ENCODE results near the gene CGB1. TPM values are rescaled to one million over a fixed set of nuclear protein-coding genes. Genes with fewer than 3 reads are reported as not detected.

CGB1 gene
- total RNA-seq, 6 experiments from 2014 or later, result 0.38 to 1.0 TPM; not detected in 4

- peaks cover 2% of the 10 kb centered on the region; the same call in 1 of the 2 replicates for H3K27me3 Mint-ChIP-seq (ENCODE audit: insufficient read depth)
- H3K4me1 Mint-ChIP-seq (ENCODE audit: low read depth), result peaks cover 13% of the 10 kb centered on the region
- H3K9me3 Mint-ChIP-seq, result no peaks in the 10 kb centered on the region
- H3K27ac Mint-ChIP-seq, result no peak overlapping the region
- DNase-seq, result no peak
- no peak overlapping the region for H3K4me3 Mint-ChIP-seq
- H3K36me3 Mint-ChIP-seq (ENCODE audit: low read depth), result peaks cover 29% of the 10 kb centered on the region
- TF ChIP-seq CTCF (IDR thresholded peaks at IDR 0.05), result no peak
These were observed 47.8 kb downstream of the CGB1 start for GRCh38 chr19:48988860-48989259.

- TF ChIP-seq CTCF (IDR thresholded peaks at IDR 0.05), result no peak
- no peaks in the 10 kb centered on the region for H3K9me3 Mint-ChIP-seq
- H3K4me3 Mint-ChIP-seq, result no peak overlapping the region
- no peak overlapping the region for H3K27ac Mint-ChIP-seq
- no peaks in the 10 kb centered on the region; the same call in 1 of the 2 replicates for H3K27me3 Mint-ChIP-seq (ENCODE audit: insufficient read depth)
- no peak for DNase-seq
- H3K36me3 Mint-ChIP-seq (ENCODE audit: low read depth), result peaks cover 30% of the 10 kb centered on the region
- peaks cover 13% of the 10 kb centered on the region for H3K4me1 Mint-ChIP-seq (ENCODE audit: low read depth)
These were observed 48.4 kb downstream of the CGB1 start for GRCh38 chr19:48988286-48988685.

- H3K36me3 Mint-ChIP-seq (ENCODE audit: low read depth), result peaks cover 35% of the 10 kb centered on the region
- DNase-seq, result no peak
These were observed 49.4 kb downstream of the CGB1 start for GRCh38 chr19:48987323-48987722.

GRCh38 chr19:48986211-48986610 lies 50.5 kb downstream of the CGB1 start:
- no peak for TF ChIP-seq CTCF (IDR thresholded peaks at IDR 0.05)
- no peaks in the 10 kb centered on the region for H3K9me3 Mint-ChIP-seq
- no peaks in the 10 kb centered on the region; the same call in 1 of the 2 replicates for H3K27me3 Mint-ChIP-seq (ENCODE audit: insufficient read depth)
- H3K4me1 Mint-ChIP-seq (ENCODE audit: low read depth), result peaks cover 13% of the 10 kb centered on the region
- no peak overlapping the region for H3K4me3 Mint-ChIP-seq
- peaks cover 40% of the 10 kb centered on the region for H3K36me3 Mint-ChIP-seq (ENCODE audit: low read depth)
- DNase-seq, result no peak
- no peak overlapping the region for H3K27ac Mint-ChIP-seq

More at GRCh38 chr19:48987323-48987722, 49.4 kb downstream of the CGB1 start:
- TF ChIP-seq CTCF (IDR thresholded peaks at IDR 0.05), result no peak
- no peak overlapping the region for H3K27ac Mint-ChIP-seq
- no peak overlapping the region for H3K4me3 Mint-ChIP-seq
- peaks cover 13% of the 10 kb centered on the region for H3K4me1 Mint-ChIP-seq (ENCODE audit: low read depth)
- H3K27me3 Mint-ChIP-seq (ENCODE audit: insufficient read depth), result no peaks in the 10 kb centered on the region; the same call in 1 of the 2 replicates
- H3K9me3 Mint-ChIP-seq, result no peaks in the 10 kb centered on the region

- no peak for DNase-seq
- H3K9me3 Mint-ChIP-seq, result no peaks in the 10 kb centered on the region
- no peak for TF ChIP-seq CTCF (IDR thresholded peaks at IDR 0.05)
- no peaks in the 10 kb centered on the region for H3K27me3 Mint-ChIP-seq (ENCODE audit: insufficient read depth)
- H3K27ac Mint-ChIP-seq, result no peak overlapping the region
- H3K4me3 Mint-ChIP-seq, result no peak overlapping the region
- H3K36me3 Mint-ChIP-seq (ENCODE audit: low read depth), result peaks cover 36% of the 10 kb centered on the region
- peaks cover 8% of the 10 kb centered on the region for H3K4me1 Mint-ChIP-seq (ENCODE audit: low read depth)
These were observed 51.0 kb downstream of the CGB1 start for GRCh38 chr19:48985711-48986110.

Small RNAs within 50 kb of the gene (microRNA-seq; reads per million reads assigned to microRNA genes)
- 3.9 reads per million for gene MIR6798

Other genes with a start within 250 kb of the CGB1 start
- gene BCAT2, start 225.9 kb downstream of the CGB1 start, total RNA-seq (2021; fragmentation: NEBNext Ultra II Directional; extraction: Animal tissue kit (Norgen Biotek cat#: 25700)), result 10 to 100 TPM; 31.3 to 41.2 (median 34.0) TPM
- 1 to 10 TPM; 2.9 to 10.0 (median 8.9) TPM for gene HSD17B14, start 200.4 kb downstream of the CGB1 start, total RNA-seq (2021; fragmentation: NEBNext Ultra II Directional; extraction: Animal tissue kit (Norgen Biotek cat#: 25700))
- gene PLEKHA4, start 168.3 kb downstream of the CGB1 start, total RNA-seq (2021; fragmentation: NEBNext Ultra II Directional; extraction: Animal tissue kit (Norgen Biotek cat#: 25700)), result 10 to 100 TPM in 4 of 6 experiments, 1 to 10 TPM in 2; 7.7 to 15.1 (median 13.2) TPM
- gene PPP1R15A, start 164.5 kb downstream of the CGB1 start, total RNA-seq (2021; fragmentation: NEBNext Ultra II Directional; extraction: Animal tissue kit (Norgen Biotek cat#: 25700)), result 10 to 100 TPM; 70.2 to 97.3 (median 89.6) TPM
- gene TULP2, start 138.2 kb downstream of the CGB1 start, total RNA-seq (2021; fragmentation: NEBNext Ultra II Directional; extraction: Animal tissue kit (Norgen Biotek cat#: 25700)), result under 1 TPM in 1 of 6 experiments, not detected in 5; 0.38 TPM
- gene NUCB1, start 136.6 kb downstream of the CGB1 start, total RNA-seq (2021; fragmentation: NEBNext Ultra II Directional; extraction: Animal tissue kit (Norgen Biotek cat#: 25700)), result 100 to 1,000 TPM; 129 to 160 (median 152) TPM
- gene DHDH, start 103.2 kb downstream of the CGB1 start, total RNA-seq (2021; fragmentation: NEBNext Ultra II Directional; extraction: Animal tissue kit (Norgen Biotek cat#: 25700)), result not detected
- gene BAX, start 82.0 kb downstream of the CGB1 start, total RNA-seq (2021; fragmentation: NEBNext Ultra II Directional; extraction: Animal tissue kit (Norgen Biotek cat#: 25700)), result 100 to 1,000 TPM; 223 to 260 (median 244) TPM
- 1,000 to 10,000 TPM; 2,438 to 4,450 (median 3,824) TPM for gene FTL, start 71.6 kb downstream of the CGB1 start, total RNA-seq (2021; fragmentation: NEBNext Ultra II Directional; extraction: Animal tissue kit (Norgen Biotek cat#: 25700))
- gene GYS1, start 43.6 kb downstream of the CGB1 start, total RNA-seq (2021; fragmentation: NEBNext Ultra II Directional; extraction: Animal tissue kit (Norgen Biotek cat#: 25700)), result 10 to 100 TPM; 76.0 to 90.8 (median 87.5) TPM
- gene RUVBL2, start 43.0 kb downstream of the CGB1 start, total RNA-seq (2021; fragmentation: NEBNext Ultra II Directional; extraction: Animal tissue kit (Norgen Biotek cat#: 25700)), result 100 to 1,000 TPM; 131 to 161 (median 159) TPM
- under 1 TPM in 1 of 6 experiments, not detected in 5; 0.46 TPM for gene LHB, start 19.8 kb downstream of the CGB1 start, total RNA-seq (2021; fragmentation: NEBNext Ultra II Directional; extraction: Animal tissue kit (Norgen Biotek cat#: 25700))
- gene CGB3, start 12.6 kb downstream of the CGB1 start, total RNA-seq (2021; fragmentation: NEBNext Ultra II Directional; extraction: Animal tissue kit (Norgen Biotek cat#: 25700)), result not detected
- under 1 TPM in 1 of 6 experiments, not detected in 5; 0.55 TPM for gene CGB2, start 5.0 kb downstream of the CGB1 start, total RNA-seq (2021; fragmentation: NEBNext Ultra II Directional; extraction: Animal tissue kit (Norgen Biotek cat#: 25700))
- gene CGB5, start 7.0 kb upstream of the CGB1 start, total RNA-seq (2021; fragmentation: NEBNext Ultra II Directional; extraction: Animal tissue kit (Norgen Biotek cat#: 25700)), result under 1 TPM in 2 of 6 experiments, not detected in 4; 0.23 to 0.75 TPM
- 1 to 10 TPM in 4 of 6 experiments, under 1 TPM in 1, not detected in 1; 0.83 to 3.8 (median 3.7) TPM for gene CGB8, start 12.2 kb upstream of the CGB1 start, total RNA-seq (2021; fragmentation: NEBNext Ultra II Directional; extraction: Animal tissue kit (Norgen Biotek cat#: 25700))
- 1 to 10 TPM in 4 of 6 experiments, under 1 TPM in 2; 0.36 to 2.2 (median 2.1) TPM for gene CGB7, start 20.9 kb upstream of the CGB1 start, total RNA-seq (2021; fragmentation: NEBNext Ultra II Directional; extraction: Animal tissue kit (Norgen Biotek cat#: 25700))
- 1 to 10 TPM in 2 of 6 experiments, under 1 TPM in 2, not detected in 2; 0.82 to 1.5 (median 1.1) TPM for gene NTF4, start 27.9 kb upstream of the CGB1 start, total RNA-seq (2021; fragmentation: NEBNext Ultra II Directional; extraction: Animal tissue kit (Norgen Biotek cat#: 25700))
- not detected for gene KCNA7, start 35.8 kb upstream of the CGB1 start, total RNA-seq (2021; fragmentation: NEBNext Ultra II Directional; extraction: Animal tissue kit (Norgen Biotek cat#: 25700))
- 100 to 1,000 TPM; 134 to 164 (median 156) TPM for gene SNRNP70, start 48.6 kb upstream of the CGB1 start, total RNA-seq (2021; fragmentation: NEBNext Ultra II Directional; extraction: Animal tissue kit (Norgen Biotek cat#: 25700))
- gene LIN7B, start 77.5 kb upstream of the CGB1 start, total RNA-seq (2021; fragmentation: NEBNext Ultra II Directional; extraction: Animal tissue kit (Norgen Biotek cat#: 25700)), result 10 to 100 TPM in 4 of 6 experiments, 1 to 10 TPM in 2; 9.3 to 12.7 (median 10.2) TPM
- gene C19orf73, start 82.2 kb upstream of the CGB1 start, total RNA-seq (2021; fragmentation: NEBNext Ultra II Directional; extraction: Animal tissue kit (Norgen Biotek cat#: 25700)), result 1 to 10 TPM in 1 of 6 experiments, under 1 TPM in 5; 0.60 to 1.1 (median 0.71) TPM
- gene PPFIA3, start 82.6 kb upstream of the CGB1 start, total RNA-seq (2021; fragmentation: NEBNext Ultra II Directional; extraction: Animal tissue kit (Norgen Biotek cat#: 25700)), result 1 to 10 TPM; 1.9 to 2.4 (median 2.3) TPM
- gene HRC, start 118.5 kb upstream of the CGB1 start, total RNA-seq (2021; fragmentation: NEBNext Ultra II Directional; extraction: Animal tissue kit (Norgen Biotek cat#: 25700)), result not detected
- 10 to 100 TPM; 25.5 to 32.5 (median 30.5) TPM for gene TRPM4, start 120.9 kb upstream of the CGB1 start, total RNA-seq (2021; fragmentation: NEBNext Ultra II Directional; extraction: Animal tissue kit (Norgen Biotek cat#: 25700))